Measurements from ENCODE around the gene B3GAT2. TPM values are rescaled to one million over a fixed set of nuclear protein-coding genes. Genes with fewer than 3 reads are reported as not detected.

Gene B3GAT2
- polyA plus RNA-seq, 1 of the 3 experiments (the other 2 are of a cell fraction): under 0.01 TPM

GRCh38 chr6:70886661-70887060 is 70.2 kb downstream of the B3GAT2 start:
- ChIA-PET CTCF (interaction anchor here (0.9 to 3.9 kb wide), 7 partner anchors 21 to 515 kb away, joined by 3 to 163 read pairs (median 5); no protein-coding TSS in a partner anchor), POLR2A (no interaction called here)
- no peaks in the 10 kb centered on the region for H4K20me1 ChIP-seq (ENCODE audit: insufficient read depth)
- H3K9ac ChIP-seq: no peak overlapping the region
- H3K27ac ChIP-seq (ENCODE audit: low read depth in 2 of 2, low read length in 1 of 2): no peak overlapping the region
- no peaks in the 10 kb centered on the region for H3K4me1 ChIP-seq (ENCODE audit: control insufficient read depth in 1 of 2, insufficient read depth in 2 of 2, low read depth in 1 of 2, low read length in 1 of 2)
- no peaks in the 10 kb centered on the region for H3K9me2 ChIP-seq
- TF ChIP-seq IRF3 (IDR thresholded peaks at IDR 0.05; ENCODE audit: low read depth, low read length): no peak
- no peak for TF ChIP-seq RFX5 (IDR thresholded peaks at IDR 0.05; ENCODE audit: low read length)
- no peak for TF ChIP-seq TAF1 (IDR thresholded peaks at IDR 0.05; ENCODE audit: borderline replicate concordance, low read depth, low read length)
- no peak for TF ChIP-seq TCF12 (IDR thresholded peaks at IDR 0.05)
- no peak for TF ChIP-seq GABPA (IDR thresholded peaks at IDR 0.05; ENCODE audit: low read depth)
- TF ChIP-seq MAX (IDR thresholded peaks at IDR 0.05; ENCODE audit: low read depth): no peak
- H3K4me2 ChIP-seq: no peak overlapping the region
- H3K79me2 ChIP-seq (ENCODE audit: insufficient read depth): no peaks in the 10 kb centered on the region
- no peak overlapping the region for H3K4me3 ChIP-seq (ENCODE audit: low read depth in 2 of 2, low read length in 1 of 2)
- H3F3A ChIP-seq (replicated peaks; ENCODE audit: insufficient read depth): no peaks in the 10 kb centered on the region
- no peak overlapping the region for H2AFZ ChIP-seq (ENCODE audit: low read depth)
- DNase-seq: no peak
- no peaks in the 10 kb centered on the region for H3K9me3 ChIP-seq
- 33% methylated on average over 2 of the region's 2 CpGs for WGBS (ENCODE audit: low lambda C conversion rate)
- no peaks in the 10 kb centered on the region for H3K27me3 ChIP-seq (ENCODE audit: insufficient read depth)
- no peaks in the 10 kb centered on the region for H3K36me3 ChIP-seq (replicated peaks in 1 of 2; ENCODE audit: control insufficient read depth in 1 of 2, insufficient read depth in 2 of 2, low read length in 1 of 2)

GRCh38 chr6:70886071-70886470 is 70.8 kb downstream of the B3GAT2 start:
- CTCF ChIA-PET: interaction anchor here (0.9 to 3.9 kb wide), 14 partner anchors 9 to 665 kb away, joined by 3 to 163 read pairs (median 5); no protein-coding TSS in a partner anchor
- 51% methylated on average over 2 of the region's 2 CpGs for WGBS (ENCODE audit: low lambda C conversion rate)
- TF ChIP-seq USF2 (IDR thresholded peaks at IDR 0.05; ENCODE audit: borderline replicate concordance, low read depth, low read length) (no peak), TCF12 (IDR thresholded peaks at IDR 0.05) (no peak), MAX (IDR thresholded peaks at IDR 0.05; ENCODE audit: low read depth) (no peak), ZBTB33 (IDR thresholded peaks at IDR 0.05; ENCODE audit: borderline replicate concordance, low read depth) (no peak), POLR2AphosphoS5 (IDR thresholded peaks at IDR 0.05; ENCODE audit: low read depth, low read length) (no peak), FOXJ3 (CRISPR knock-in tag; IDR thresholded peaks at IDR 0.05) (no peak), ELF1 (IDR thresholded peaks at IDR 0.05) (no peak), USF1 (IDR thresholded peaks at IDR 0.05; ENCODE audit: borderline replicate concordance, low read depth) (no peak), GATA2 (CRISPR knock-in tag; IDR thresholded peaks at IDR 0.05) (no peak), EZH2phosphoT487 (IDR thresholded peaks at IDR 0.05; ENCODE audit: borderline replicate concordance, low read depth) (no peak), NRF1 (IDR thresholded peaks at IDR 0.05; ENCODE audit: low read depth, low read length) (no peak), REST (IDR thresholded peaks at IDR 0.05; ENCODE audit: low read depth, low read length) (no peak), TAF1 (IDR thresholded peaks at IDR 0.05; ENCODE audit: borderline replicate concordance, low read depth, low read length) (no peak), CHD2 (IDR thresholded peaks at IDR 0.05; ENCODE audit: low read length, partially characterized antibody) (no peak), SIN3A (IDR thresholded peaks at IDR 0.05; ENCODE audit: borderline replicate concordance, low read depth, low read length) (no peak)

More at GRCh38 chr6:70886071-70886470, 70.8 kb downstream of the B3GAT2 start:
- Histone ChIP-seq H3K4me1 (ENCODE audit: control insufficient read depth in 1 of 2, insufficient read depth in 2 of 2, low read depth in 1 of 2, low read length in 1 of 2) (no peaks in the 10 kb centered on the region), H3K27me3 (ENCODE audit: insufficient read depth) (no peaks in the 10 kb centered on the region), H3K9me3 (no peaks in the 10 kb centered on the region), H4K20me1 (ENCODE audit: insufficient read depth) (no peaks in the 10 kb centered on the region), H3K4me3 (ENCODE audit: low read depth in 2 of 2, low read length in 1 of 2) (no peak overlapping the region), H3F3A (replicated peaks; ENCODE audit: insufficient read depth) (no peaks in the 10 kb centered on the region), H3K9ac (no peak overlapping the region), H3K79me2 (ENCODE audit: insufficient read depth) (no peaks in the 10 kb centered on the region), H2AFZ (ENCODE audit: low read depth) (no peak overlapping the region), H3K9me2 (no peaks in the 10 kb centered on the region), H3K27ac (ENCODE audit: low read depth in 2 of 2, low read length in 1 of 2) (no peak overlapping the region), H3K4me2 (no peak overlapping the region), H3K36me3 (replicated peaks in 1 of 2; ENCODE audit: control insufficient read depth in 1 of 2, insufficient read depth in 2 of 2, low read length in 1 of 2) (no peaks in the 10 kb centered on the region)
- no peak for DNase-seq
- POLR2A ChIA-PET: no interaction called here

Measured in SK-N-SH (cell line).